H54 (cell line): ENCODE measurements around the gene TNS1.
"Not testable (repeated sequence)": the region's sequence is repeated elsewhere in the genome, so short reads cannot be mapped to it uniquely, and the experiment has no call there.

Experiments used
- DNase-seq: peaks from one replicate; pipeline ENCODE4 v3.0.0; 2011; ENCODE audit warnings: low spot score, mixed read lengths; ENCODE audit not compliant: insufficient read length
- FAIRE-seq: peaks from 3 replicates; lab custom pipeline; 2011; peaks lifted over from hg19 to GRCh38; lab: Jason Lieb, UNC
- POLR2A ChIP-seq: IDR thresholded peaks from 2 replicates; pipeline ENCODE4 v1.6.1; 2011; ENCODE audit warnings: low read depth, mild to moderate bottlenecking, low read length

Gene TNS1

GRCh38 chr2:218026676-218027425, 24.1 kb upstream of the TNS1 start:
- no peak for DNase-seq
- FAIRE-seq: no peak
- TF ChIP-seq POLR2A: no peak

- TF ChIP-seq POLR2A: no peak
- FAIRE-seq (no peak), DNase-seq (no peak)
Observed at GRCh38 chr2:218026244-218026643, 23.4 kb upstream of the TNS1 start.

- TF ChIP-seq POLR2A: no peak
- FAIRE-seq: no peak
- DNase-seq: no peak
Observed at GRCh38 chr2:218024871-218025270, 22.1 kb upstream of the TNS1 start.

GRCh38 chr2:218024336-218024735, 21.5 kb upstream of the TNS1 start:
- no peak for FAIRE-seq
- TF ChIP-seq POLR2A: no peak
- DNase-seq: no peak

- no peak for FAIRE-seq
- TF ChIP-seq POLR2A: no peak
- DNase-seq: no peak
Observed at GRCh38 chr2:218023636-218024035, 20.8 kb upstream of the TNS1 start.

GRCh38 chr2:218022851-218023530, 20.2 kb upstream of the TNS1 start:
- no peak for FAIRE-seq
- DNase-seq: no peak

GRCh38 chr2:218022131-218022850, 19.5 kb upstream of the TNS1 start:
- DNase-seq: no peak
- TF ChIP-seq POLR2A: no peak
- FAIRE-seq: no peak

More at GRCh38 chr2:218022851-218023530, 20.2 kb upstream of the TNS1 start:
- no peak for TF ChIP-seq POLR2A

- TF ChIP-seq POLR2A: no peak
- no peak for DNase-seq
- no peak for FAIRE-seq
Observed at GRCh38 chr2:218021536-218022071, 18.8 kb upstream of the TNS1 start.

- no peak for TF ChIP-seq POLR2A
- no peak for DNase-seq
- FAIRE-seq: no peak
Observed at GRCh38 chr2:218020966-218021535, 18.3 kb upstream of the TNS1 start.

GRCh38 chr2:218020281-218020680, 17.5 kb upstream of the TNS1 start:
- no peak for DNase-seq
- no peak for FAIRE-seq

GRCh38 chr2:218019411-218020060, 16.7 kb upstream of the TNS1 start:
- no peak for DNase-seq
- no peak for FAIRE-seq
- no peak for TF ChIP-seq POLR2A

More at GRCh38 chr2:218020281-218020680, 17.5 kb upstream of the TNS1 start:
- no peak for TF ChIP-seq POLR2A

GRCh38 chr2:218018842-218019125, 16.0 kb upstream of the TNS1 start:
- not testable (repeated sequence) for FAIRE-seq, DNase-seq
